D721Med (cell line): Measurements from ENCODE around the gene ASB7.

Source experiments
- DNase-seq: peaks from one replicate; pipeline ENCODE4 v3.0.0; 2011; ENCODE audit warnings: low spot score; ENCODE audit not compliant: insufficient read length
- FAIRE-seq: peaks from 2 replicates; lab custom pipeline; 2011; peaks lifted over from hg19 to GRCh38; lab: Jason Lieb, UNC
- TF ChIP-seq, protein P1 (sequence below): IDR thresholded peaks from 2 replicates; pipeline ENCODE4 v1.5.1; 2012; ENCODE audit warnings: mild to moderate bottlenecking, control low read depth; ENCODE audit not compliant: insufficient read depth; ENCODE audit errors: missing control alignments

ASB7 gene

DNA sequence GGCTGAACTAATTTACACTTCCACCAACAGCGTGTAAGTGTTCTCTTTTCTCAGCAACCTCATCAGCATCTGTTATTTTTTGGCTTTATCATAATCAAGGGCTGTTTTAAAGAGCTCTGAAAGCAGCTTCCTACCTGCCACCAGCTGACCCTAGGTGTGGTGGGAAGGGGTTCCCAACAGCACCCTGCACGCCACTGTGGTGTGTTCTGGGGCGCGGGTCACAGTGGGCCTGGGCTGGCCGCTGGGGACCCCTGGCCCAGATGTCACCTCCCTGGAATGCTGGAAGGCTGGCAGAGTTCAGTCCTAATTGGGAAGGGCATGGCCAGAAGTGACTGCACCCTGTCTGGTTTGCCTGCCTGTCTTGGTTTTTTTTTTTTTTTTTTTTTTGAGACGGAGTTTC, 82.2 kb downstream of the ASB7 start:
- no peak for FAIRE-seq
- TF ChIP-seq, protein P1, sequence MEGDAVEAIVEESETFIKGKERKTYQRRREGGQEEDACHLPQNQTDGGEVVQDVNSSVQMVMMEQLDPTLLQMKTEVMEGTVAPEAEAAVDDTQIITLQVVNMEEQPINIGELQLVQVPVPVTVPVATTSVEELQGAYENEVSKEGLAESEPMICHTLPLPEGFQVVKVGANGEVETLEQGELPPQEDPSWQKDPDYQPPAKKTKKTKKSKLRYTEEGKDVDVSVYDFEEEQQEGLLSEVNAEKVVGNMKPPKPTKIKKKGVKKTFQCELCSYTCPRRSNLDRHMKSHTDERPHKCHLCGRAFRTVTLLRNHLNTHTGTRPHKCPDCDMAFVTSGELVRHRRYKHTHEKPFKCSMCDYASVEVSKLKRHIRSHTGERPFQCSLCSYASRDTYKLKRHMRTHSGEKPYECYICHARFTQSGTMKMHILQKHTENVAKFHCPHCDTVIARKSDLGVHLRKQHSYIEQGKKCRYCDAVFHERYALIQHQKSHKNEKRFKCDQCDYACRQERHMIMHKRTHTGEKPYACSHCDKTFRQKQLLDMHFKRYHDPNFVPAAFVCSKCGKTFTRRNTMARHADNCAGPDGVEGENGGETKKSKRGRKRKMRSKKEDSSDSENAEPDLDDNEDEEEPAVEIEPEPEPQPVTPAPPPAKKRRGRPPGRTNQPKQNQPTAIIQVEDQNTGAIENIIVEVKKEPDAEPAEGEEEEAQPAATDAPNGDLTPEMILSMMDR, result no peak
- no peak for DNase-seq

DNA sequence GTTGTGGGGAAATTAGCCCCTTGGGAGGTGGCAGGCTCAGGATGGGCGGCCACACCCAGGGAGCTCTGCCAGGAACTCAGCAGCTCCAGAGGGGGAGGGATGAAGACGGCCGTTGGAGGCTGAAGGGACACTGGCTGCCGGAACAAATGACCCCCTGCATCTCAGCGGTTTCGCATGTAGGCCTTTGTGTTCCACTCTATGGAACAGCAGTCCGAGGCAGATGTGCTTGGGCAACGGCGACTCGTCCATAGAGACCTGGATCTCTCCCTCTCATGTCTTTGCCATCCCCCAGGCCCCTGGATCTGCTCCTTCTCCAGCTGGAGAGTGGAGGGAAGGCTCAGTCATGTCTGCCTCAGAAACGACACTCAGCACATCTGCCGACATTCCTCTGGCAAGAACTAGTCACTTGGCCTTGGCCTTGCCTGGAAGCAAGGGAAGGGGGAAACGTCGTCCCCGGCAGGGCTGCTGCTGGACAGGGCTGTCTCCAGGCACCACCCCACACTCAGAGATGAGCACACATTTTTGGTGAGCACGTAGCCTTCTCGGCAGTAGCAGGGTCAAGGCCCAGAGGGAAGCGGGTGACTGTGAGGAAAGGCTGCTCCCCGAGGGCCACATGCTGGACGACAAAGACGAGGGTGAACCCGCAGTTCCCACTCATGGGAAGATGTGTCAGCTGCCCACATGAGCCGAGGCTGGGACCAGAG, 83.8 kb downstream of the ASB7 start:
- DNase-seq (no peak), FAIRE-seq (no peak)
- TF ChIP-seq, protein P1, result no peak

DNA sequence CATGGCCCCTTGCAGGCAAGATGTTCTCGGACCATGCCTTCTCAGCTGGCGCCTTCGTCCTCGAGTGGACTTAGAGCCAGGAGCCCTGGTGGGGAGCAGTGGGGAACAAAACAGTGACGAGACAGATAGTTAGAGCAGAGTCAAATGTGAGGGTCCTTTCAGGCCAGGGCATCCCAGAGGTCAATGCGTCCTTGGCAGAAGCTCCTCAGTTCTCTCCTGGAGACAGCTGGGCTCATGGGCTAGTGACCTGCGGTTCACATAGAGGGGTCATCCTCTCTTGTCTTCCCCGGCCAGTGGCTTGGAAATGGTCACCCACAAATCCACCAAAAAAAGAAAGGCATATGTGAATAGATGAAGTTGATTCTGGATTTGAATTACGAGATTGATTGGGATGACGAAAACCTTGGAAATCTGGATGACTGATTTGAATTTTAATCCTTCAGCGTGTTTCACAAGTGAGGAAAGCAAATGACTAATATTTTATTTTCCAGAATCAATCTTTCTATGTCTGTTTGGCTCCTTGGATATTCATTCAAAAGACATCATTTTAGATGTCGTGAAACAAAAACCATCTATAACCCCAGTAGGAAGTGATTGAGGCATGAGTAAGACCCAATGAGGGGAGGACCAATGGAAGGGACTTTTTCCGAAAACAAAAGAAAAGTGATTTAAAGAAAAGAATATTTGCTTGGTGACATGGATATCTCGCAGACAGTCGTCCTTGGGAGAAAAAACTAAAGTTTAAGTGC, 84.5 kb downstream of the ASB7 start:
- DNase-seq (no peak), FAIRE-seq (no peak)
- TF ChIP-seq, protein P1, result no peak

DNA sequence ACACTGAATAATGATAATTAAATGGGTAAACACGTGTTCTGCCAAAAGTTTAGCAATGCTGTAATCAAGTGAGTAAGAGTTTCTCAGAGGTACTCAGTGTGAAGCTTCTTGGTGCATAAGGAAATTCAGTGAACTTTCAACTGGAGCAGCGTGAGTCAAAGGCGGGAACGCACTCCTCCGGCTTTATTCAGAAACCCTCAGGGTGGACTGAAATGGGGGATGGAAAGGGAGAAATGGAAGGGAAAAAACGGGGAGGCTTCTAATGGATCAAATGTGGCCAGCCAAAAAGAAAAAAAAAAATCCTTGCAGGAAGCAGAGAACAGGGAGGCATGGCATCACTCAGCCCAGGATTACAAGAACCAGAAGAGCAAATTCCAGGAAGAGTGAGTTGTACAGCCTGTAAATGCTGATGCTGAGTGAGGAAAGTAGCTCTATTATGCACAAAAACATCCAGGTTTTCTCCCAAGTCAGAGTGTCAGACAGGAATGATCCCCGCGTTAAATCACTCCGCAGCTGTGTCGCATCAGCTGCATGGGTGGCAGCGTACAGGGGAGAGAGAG, 85.3 kb downstream of the ASB7 start:
- no peak for FAIRE-seq
- no peak for DNase-seq
- TF ChIP-seq, protein P1, result no peak

DNA sequence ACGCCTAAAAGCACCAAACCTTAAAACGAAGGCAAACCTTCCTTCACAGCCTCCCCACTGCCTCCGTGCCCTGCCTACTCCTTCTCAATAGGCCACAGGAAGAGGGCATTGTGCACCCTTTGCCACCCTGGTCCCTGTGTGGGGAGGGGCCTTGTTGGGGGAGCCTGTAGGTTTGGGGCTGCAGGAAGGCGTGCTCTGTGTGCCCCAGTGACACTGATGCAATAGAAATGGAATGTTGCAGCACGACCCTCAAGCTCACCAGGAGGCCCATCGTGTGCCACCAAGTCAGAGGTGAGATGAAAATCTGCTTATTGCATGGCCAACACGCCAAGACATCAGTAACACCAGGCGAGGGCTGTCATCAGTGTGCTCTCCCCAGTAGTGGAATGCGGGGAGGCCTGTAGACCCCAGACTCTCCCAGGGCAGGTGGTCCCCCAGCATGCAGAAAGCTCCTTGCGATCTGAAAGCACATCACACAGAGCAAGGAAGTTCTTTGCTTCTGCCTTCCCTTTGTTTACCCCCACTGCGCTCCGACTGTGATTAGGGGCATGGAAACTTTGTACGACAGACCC, 86.2 kb downstream of the ASB7 start:
- FAIRE-seq (no peak), DNase-seq (no peak)
- TF ChIP-seq, protein P1, result no peak

DNA sequence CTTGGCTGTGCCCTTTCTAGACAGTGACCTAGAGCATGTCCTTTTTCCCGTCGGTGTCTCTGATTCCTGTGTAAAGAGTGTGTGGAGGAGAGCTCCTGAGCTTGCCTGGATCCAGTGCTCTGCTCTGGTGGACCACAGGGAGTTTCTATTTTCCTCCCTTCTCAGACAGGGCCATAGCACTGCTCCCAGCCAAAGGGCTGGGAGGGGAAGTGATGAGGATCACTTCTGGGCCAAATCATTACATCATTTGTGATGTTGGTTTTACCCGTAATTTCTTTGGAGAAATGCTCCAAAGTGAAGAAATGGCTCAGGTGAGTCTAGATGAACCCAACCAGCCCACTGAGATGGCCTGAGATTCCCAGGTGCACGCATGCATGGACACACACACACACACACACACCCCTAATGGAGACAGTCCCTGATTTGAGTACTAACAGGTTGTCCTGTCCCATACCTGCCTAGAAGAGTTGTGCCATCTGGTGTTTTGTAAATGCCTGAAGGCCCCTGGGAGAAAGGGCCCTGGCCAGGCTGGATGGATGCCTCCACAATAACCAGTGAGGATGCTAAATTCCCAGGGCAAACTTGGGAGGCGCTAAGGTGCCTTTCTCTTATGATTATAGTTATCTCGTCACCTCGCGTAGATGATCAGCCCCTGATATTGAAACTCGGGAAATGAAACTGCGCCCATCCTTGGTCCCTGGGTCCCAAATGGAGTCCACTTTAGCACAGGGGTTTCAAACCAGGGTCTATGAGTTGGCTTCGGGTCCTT, 86.9 kb downstream of the ASB7 start:
- TF ChIP-seq, protein P1, result no peak
- DNase-seq, result no peak
- no peak for FAIRE-seq
